Neural progenitor cell (in vitro differentiated cells): Measurements from ENCODE around the gene ANGPTL2. TPM values are rescaled to one million over a fixed set of nuclear protein-coding genes. Genes with fewer than 3 reads are reported as not detected.

ENCODE experiments used
- DNase-seq: peaks from one replicate; pipeline ENCODE4 v3.0.0-alpha.2; 2016; ENCODE audit warnings: low spot score
- H2AFZ ChIP-seq: fragments of 200-600 bp; sonication (generic); replicated peaks from 2 replicates; pipeline ENCODE4 v1.6.1; 2016; ENCODE audit warnings: antibody characterized with exemption
- H3F3A ChIP-seq: fragments of 200-600 bp; sonication (generic); 2 replicates; pipeline ENCODE4 v1.6.1; 2016; ENCODE audit warnings: antibody characterized with exemption, low read depth
- H3K27ac ChIP-seq: fragments of 200-600 bp; sonication (generic); 2 replicates; pipeline ENCODE4 v1.5.1; 2016; ENCODE audit warnings: mild to moderate bottlenecking
- H3K27me3 ChIP-seq: fragments of 200-600 bp; sonication (generic); 2 replicates; pipeline ENCODE4 v1.6.1; 2016; ENCODE audit warnings: mild to moderate bottlenecking, moderate library complexity
- H3K36me3 ChIP-seq: fragments of 200-600 bp; sonication (generic); 2 replicates; pipeline ENCODE4 v1.5.1; 2016
- H3K4me1 ChIP-seq: fragments of 200-600 bp; sonication (generic); 2 replicates; pipeline ENCODE4 v1.6.1; 2016; ENCODE audit warnings: mixed run types
- H3K4me2 ChIP-seq: fragments of 200-600 bp; sonication (generic); 2 replicates; pipeline ENCODE4 v1.6.1; 2016
- H3K4me3 ChIP-seq: fragments of 200-600 bp; sonication (generic); 2 replicates; pipeline ENCODE4 v1.5.1; 2016
- H3K79me2 ChIP-seq: fragments of 200-600 bp; sonication (generic); 2 replicates; pipeline ENCODE4 v1.6.1; 2016; ENCODE audit warnings: low read depth
- H3K9ac ChIP-seq: fragments of 200-600 bp; sonication (generic); 2 replicates; pipeline ENCODE4 v1.6.1; 2016
- H3K9me3 ChIP-seq: fragments of 200-600 bp; sonication (generic); 2 replicates; pipeline ENCODE4 v1.5.1; 2016; ENCODE audit warnings: low read depth
- H4K20me1 ChIP-seq: fragments of 200-600 bp; sonication (generic); 2 replicates; pipeline ENCODE4 v1.6.1; 2016; ENCODE audit warnings: low read depth
- H3K27ac Mint-ChIP-seq: 3 replicates; pipeline ENCODE4 v1.8.0; 2021; ENCODE audit warnings: mixed read lengths
- H3K27me3 Mint-ChIP-seq: 2 replicates; pipeline ENCODE4 v1.8.0; 2022; ENCODE audit warnings: low read depth, mild to moderate bottlenecking, inconsistent platforms, moderate library complexity, mixed read lengths; ENCODE audit not compliant: insufficient read depth
- H3K36me3 Mint-ChIP-seq: 3 replicates; pipeline ENCODE4 v1.8.0; 2021; ENCODE audit warnings: mixed read lengths
- H3K4me1 Mint-ChIP-seq: 3 replicates; pipeline ENCODE4 v1.8.0; 2021; ENCODE audit warnings: mixed read lengths
- H3K4me3 Mint-ChIP-seq: 3 replicates; pipeline ENCODE4 v1.8.0; 2021; ENCODE audit warnings: mild to moderate bottlenecking, moderate library complexity, mixed read lengths
- H3K9me3 Mint-ChIP-seq: 3 replicates; pipeline ENCODE4 v1.8.0; 2020; ENCODE audit warnings: mixed read lengths
- CTCF ChIP-seq: fragments of 200-600 bp; sonication (generic); IDR thresholded peaks from 2 replicates; pipeline ENCODE4 v1.5.1; 2017; ENCODE audit warnings: antibody characterized with exemption, mild to moderate bottlenecking
- EZH2 ChIP-seq: fragments of 200-600 bp; sonication (generic); IDR thresholded peaks from 2 replicates; pipeline ENCODE4 v1.6.1; 2017; ENCODE audit warnings: antibody characterized with exemption, mild to moderate bottlenecking, moderate library complexity
- EZH2phosphoT487 ChIP-seq: fragments of 200-600 bp; sonication (generic); IDR thresholded peaks from 2 replicates; pipeline ENCODE4 v1.6.1; 2017; ENCODE audit warnings: antibody characterized with exemption
- total RNA-seq: library from RNA; depleted of rRNA; stranded (reverse); fragments of >200 nt; gene quantifications from 2 replicates; pipeline ENCODE4 v1.2.3, GENCODE V29; 2015; ENCODE audit warnings: low replicate concordance

The ANGPTL2 gene
- total RNA-seq, 1 donor from 2014 or later, result 7.6 TPM

DNA sequence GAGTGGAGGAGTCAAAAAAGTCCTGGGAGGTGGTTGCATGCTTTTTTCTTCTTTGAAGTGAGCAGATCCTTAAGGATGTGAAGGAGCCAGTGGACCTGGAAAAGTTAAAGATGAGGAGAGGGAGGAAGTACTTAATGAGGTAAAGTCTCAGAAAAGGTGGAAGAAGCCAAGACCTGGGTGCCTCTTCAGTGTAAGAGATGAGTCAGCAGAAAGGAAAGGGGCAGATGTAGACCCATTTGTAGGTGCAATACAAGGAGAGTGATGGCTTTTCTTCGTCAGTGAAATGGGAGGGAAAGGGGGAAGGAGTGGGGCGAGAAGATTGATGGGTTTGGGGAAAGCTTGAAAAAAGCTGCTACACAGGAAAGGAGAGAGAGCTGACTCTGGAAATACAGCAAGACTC lies 82.9 kb downstream of the ANGPTL2 start:
- no peaks in the 10 kb centered on the region for H4K20me1 ChIP-seq
- no peak for DNase-seq
- Mint-ChIP-seq H3K27me3 (no peaks in the 10 kb centered on the region), H3K4me3 (no peak overlapping the region), H3K27ac (no peak overlapping the region), H3K36me3 (no peaks in the 10 kb centered on the region), H3K9me3 (no peaks in the 10 kb centered on the region), H3K4me1 (no peaks in the 10 kb centered on the region)
- no peak overlapping the region for H3K27ac ChIP-seq
- H3K4me3 ChIP-seq, result no peak overlapping the region
- H3F3A ChIP-seq, result no peaks in the 10 kb centered on the region
- H2AFZ ChIP-seq, result no peak overlapping the region
- no peak for TF ChIP-seq CTCF
- TF ChIP-seq EZH2phosphoT487, result no peak
- TF ChIP-seq EZH2, result no peak
- H3K9ac ChIP-seq, result no peak overlapping the region
- no peaks in the 10 kb centered on the region for H3K9me3 ChIP-seq
- no peaks in the 10 kb centered on the region for H3K4me1 ChIP-seq
- no peaks in the 10 kb centered on the region for H3K36me3 ChIP-seq
- no peaks in the 10 kb centered on the region for H3K27me3 ChIP-seq
- H3K79me2 ChIP-seq, result no peaks in the 10 kb centered on the region
- no peak overlapping the region for H3K4me2 ChIP-seq

DNA sequence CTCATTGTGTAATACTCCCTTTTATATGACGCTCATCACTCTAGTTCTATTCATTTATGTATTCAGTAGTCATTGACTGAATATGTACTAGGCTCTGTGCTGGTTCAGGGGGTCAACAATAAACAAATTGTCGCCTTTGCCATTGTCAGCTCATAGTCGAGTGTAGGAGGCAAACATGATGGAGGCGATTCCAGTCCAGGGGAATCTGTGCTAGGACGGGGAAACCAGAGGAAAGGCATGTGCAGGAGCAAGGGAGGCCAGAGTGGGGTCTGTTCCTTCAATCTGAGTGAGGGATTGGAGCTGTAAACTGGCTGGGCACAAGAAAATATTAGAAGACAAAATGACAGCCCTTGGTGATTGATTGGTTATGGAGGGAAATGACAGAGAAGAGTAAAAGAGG lies 83.9 kb downstream of the ANGPTL2 start:
- no peaks in the 10 kb centered on the region for H3K27me3 Mint-ChIP-seq
- Histone ChIP-seq H3K4me3 (no peak overlapping the region), H3K36me3 (no peaks in the 10 kb centered on the region), H3K4me2 (no peak overlapping the region), H3K27me3 (no peaks in the 10 kb centered on the region), H4K20me1 (no peaks in the 10 kb centered on the region), H3K27ac (no peak overlapping the region), H3F3A (no peaks in the 10 kb centered on the region), H3K9ac (no peak overlapping the region), H3K9me3 (no peaks in the 10 kb centered on the region), H3K79me2 (no peaks in the 10 kb centered on the region), H3K4me1 (peaks cover 2% of the 10 kb centered on the region), H2AFZ (no peak overlapping the region)
- no peaks in the 10 kb centered on the region for H3K9me3 Mint-ChIP-seq
- no peak overlapping the region for H3K27ac Mint-ChIP-seq
- no peak overlapping the region for H3K4me3 Mint-ChIP-seq
- DNase-seq, result no peak
- H3K4me1 Mint-ChIP-seq, result peaks cover 3% of the 10 kb centered on the region
- TF ChIP-seq CTCF, result no peak
- TF ChIP-seq EZH2, result no peak
- no peak for TF ChIP-seq EZH2phosphoT487
- H3K36me3 Mint-ChIP-seq, result no peaks in the 10 kb centered on the region

Other genes with a start within 250 kb of the ANGPTL2 start
- 21.3 and 30.7 TPM in 2 replicates for gene RALGPS1, start 207.9 kb downstream of the ANGPTL2 start, total RNA-seq
- 22.6 and 32.0 TPM in 2 replicates for gene GARNL3, start 142.1 kb upstream of the ANGPTL2 start, total RNA-seq